ENCODE data around the gene LGI4.

The LGI4 gene

GRCh38 chr19:35150445-35150844, 15.6 kb upstream of the LGI4 start:
- Histone ChIP-seq H4K12ac (ENCODE audit: low read depth, low read length) (no peak overlapping the region), H3K9ac (ENCODE audit: low read length) (no peak overlapping the region), H3K79me2 (ENCODE audit: control insufficient read depth, insufficient read depth, low read length, poor library complexity) (peaks cover 3% of the 10 kb centered on the region), H3K79me1 (ENCODE audit: low read length) (peaks cover 12% of the 10 kb centered on the region), H3K36me3 (ENCODE audit: control insufficient read depth in 1 of 2, insufficient read depth in 2 of 2, low read length in 2 of 2) (no peaks in the 10 kb centered on the region), H2BK120ac (ENCODE audit: insufficient read depth, low read length, poor library complexity) (no peak overlapping the region), H4K8ac (ENCODE audit: low read depth, low read length) (no peak overlapping the region), H2AK5ac (ENCODE audit: low read length) (no peak overlapping the region), H3K4me1 (ENCODE audit: control insufficient read depth in 1 of 2, insufficient read depth in 2 of 2, low read length in 2 of 2) (peaks cover 7 to 14% of the 10 kb centered on the region in 2 experiments), H2BK12ac (ENCODE audit: low read length) (no peak overlapping the region), H2BK5ac (ENCODE audit: low read depth, low read length, poor library complexity) (no peak overlapping the region), H3K4ac (ENCODE audit: low read depth, low read length) (no peak overlapping the region), H2AFZ (ENCODE audit: insufficient read depth, low read length, poor library complexity) (no peak overlapping the region), H3K14ac (ENCODE audit: low read length) (no peak overlapping the region), H3K9me3 (ENCODE audit: insufficient read depth, low read depth, low read length) (peaks cover 2% of the 10 kb centered on the region), H3K27me3 (ENCODE audit: insufficient read depth, low read length) (no peaks in the 10 kb centered on the region), H4K91ac (ENCODE audit: low read depth, low read length) (no peak overlapping the region), H3K4me2 (ENCODE audit: low read length) (no peak overlapping the region), H3K27ac (ENCODE audit: low read depth, low read length) (no peak overlapping the region), H3K23ac (ENCODE audit: low read length) (no peak overlapping the region), H3K18ac (ENCODE audit: low read length) (no peak overlapping the region), H3K4me3 (ENCODE audit: low read depth, low read length) (no peak overlapping the region)
- no CpG with 5 or more reads among the region's 2 CpGs for WGBS (ENCODE audit: extremely low coverage, insufficient coverage, insufficient read length)
- DNase-seq = no peak

GRCh38 chr19:35149463-35149862, 14.6 kb upstream of the LGI4 start:
- no CpG with 5 or more reads among the region's 3 CpGs for WGBS (ENCODE audit: extremely low coverage, insufficient coverage, insufficient read length)
- peak in 1 of 2 donors; percentile 55 for DNase-seq
- H3K14ac ChIP-seq (ENCODE audit: low read length) = no peak overlapping the region
- no peaks in the 10 kb centered on the region for H3K27me3 ChIP-seq (ENCODE audit: insufficient read depth, low read length)
- no peak overlapping the region for H2BK5ac ChIP-seq (ENCODE audit: low read depth, low read length, poor library complexity)
- H2AFZ ChIP-seq (ENCODE audit: insufficient read depth, low read length, poor library complexity) = no peak overlapping the region
- H4K8ac ChIP-seq (ENCODE audit: low read depth, low read length) = no peak overlapping the region
- no peak overlapping the region for H3K18ac ChIP-seq (ENCODE audit: low read length)
- peaks cover 4 to 11% of the 10 kb centered on the region in 2 experiments for H3K4me1 ChIP-seq (ENCODE audit: control insufficient read depth in 1 of 2, insufficient read depth in 2 of 2, low read length in 2 of 2)
- H3K4me3 ChIP-seq (ENCODE audit: low read depth, low read length) = no peak overlapping the region
- no peak overlapping the region for H3K4me2 ChIP-seq (ENCODE audit: low read length)
- H3K4ac ChIP-seq (ENCODE audit: low read depth, low read length) = no peak overlapping the region
- no peak overlapping the region for H2BK12ac ChIP-seq (ENCODE audit: low read length)
- no peak overlapping the region for H3K23ac ChIP-seq (ENCODE audit: low read length)
- H3K9ac ChIP-seq (ENCODE audit: low read length) = no peak overlapping the region
- H3K79me1 ChIP-seq (ENCODE audit: low read length) = peaks cover 5% of the 10 kb centered on the region
- no peak overlapping the region for H2AK5ac ChIP-seq (ENCODE audit: low read length)
- H3K36me3 ChIP-seq (ENCODE audit: control insufficient read depth in 1 of 2, insufficient read depth in 2 of 2, low read length in 2 of 2) = no peaks in the 10 kb centered on the region
- H3K27ac ChIP-seq (ENCODE audit: low read depth, low read length) = no peak overlapping the region
- H4K12ac ChIP-seq (ENCODE audit: low read depth, low read length) = no peak overlapping the region
- H2BK120ac ChIP-seq (ENCODE audit: insufficient read depth, low read length, poor library complexity) = no peak overlapping the region
- no peaks in the 10 kb centered on the region for H3K79me2 ChIP-seq (ENCODE audit: control insufficient read depth, insufficient read depth, low read length, poor library complexity)
- no peak overlapping the region for H4K91ac ChIP-seq (ENCODE audit: low read depth, low read length)
- H3K9me3 ChIP-seq (ENCODE audit: insufficient read depth, low read depth, low read length) = peaks cover 2% of the 10 kb centered on the region

GRCh38 chr19:35146746-35147459, 12.0 kb upstream of the LGI4 start:
- Histone ChIP-seq H2BK120ac (ENCODE audit: insufficient read depth, low read length, poor library complexity) (no peak overlapping the region), H4K91ac (ENCODE audit: low read depth, low read length) (no peak overlapping the region), H3K27ac (ENCODE audit: low read depth, low read length) (no peak overlapping the region), H3K4me3 (ENCODE audit: low read depth, low read length) (no peak overlapping the region), H3K18ac (ENCODE audit: low read length) (no peak overlapping the region), H3K79me2 (ENCODE audit: control insufficient read depth, insufficient read depth, low read length, poor library complexity) (no peaks in the 10 kb centered on the region), H3K9ac (ENCODE audit: low read length) (no peak overlapping the region), H4K12ac (ENCODE audit: low read depth, low read length) (no peak overlapping the region), H3K9me3 (ENCODE audit: insufficient read depth, low read depth, low read length) (peaks cover 2% of the 10 kb centered on the region), H3K23ac (ENCODE audit: low read length) (no peak overlapping the region), H3K4me1 (ENCODE audit: control insufficient read depth in 1 of 2, insufficient read depth in 2 of 2, low read length in 2 of 2) (peaks cover 0 to 6% of the 10 kb centered on the region in 2 experiments), H2AK5ac (ENCODE audit: low read length) (no peak overlapping the region), H3K79me1 (ENCODE audit: low read length) (no peaks in the 10 kb centered on the region), H2AFZ (ENCODE audit: insufficient read depth, low read length, poor library complexity) (no peak overlapping the region), H3K27me3 (ENCODE audit: insufficient read depth, low read length) (peaks cover 21% of the 10 kb centered on the region), H4K8ac (ENCODE audit: low read depth, low read length) (no peak overlapping the region), H2BK5ac (ENCODE audit: low read depth, low read length, poor library complexity) (no peak overlapping the region), H3K4me2 (ENCODE audit: low read length) (no peak overlapping the region), H3K14ac (ENCODE audit: low read length) (no peak overlapping the region), H3K4ac (ENCODE audit: low read depth, low read length) (no peak overlapping the region), H3K36me3 (ENCODE audit: control insufficient read depth in 1 of 2, insufficient read depth in 2 of 2, low read length in 2 of 2) (no peaks in the 10 kb centered on the region), H2BK12ac (ENCODE audit: low read length) (no peak overlapping the region)
- no CpG with 5 or more reads among the region's 7 CpGs for WGBS (ENCODE audit: extremely low coverage, insufficient coverage, insufficient read length)
- no peak for DNase-seq

- H2BK12ac ChIP-seq (ENCODE audit: low read length) = no peak overlapping the region
- no peak overlapping the region for H3K14ac ChIP-seq (ENCODE audit: low read length)
- H3K4ac ChIP-seq (ENCODE audit: low read depth, low read length) = no peak overlapping the region
- no peak overlapping the region for H2BK120ac ChIP-seq (ENCODE audit: insufficient read depth, low read length, poor library complexity)
- H2BK5ac ChIP-seq (ENCODE audit: low read depth, low read length, poor library complexity) = no peak overlapping the region
- H3K9me3 ChIP-seq (ENCODE audit: insufficient read depth, low read depth, low read length) = no peaks in the 10 kb centered on the region
- no peaks in the 10 kb centered on the region for H3K79me2 ChIP-seq (ENCODE audit: control insufficient read depth, insufficient read depth, low read length, poor library complexity)
- H3K18ac ChIP-seq (ENCODE audit: low read length) = no peak overlapping the region
- H2AFZ ChIP-seq (ENCODE audit: insufficient read depth, low read length, poor library complexity) = no peak overlapping the region
- H3K9ac ChIP-seq (ENCODE audit: low read length) = no peak overlapping the region
- H3K27ac ChIP-seq (ENCODE audit: low read depth, low read length) = no peak overlapping the region
- no peak overlapping the region for H3K4me2 ChIP-seq (ENCODE audit: low read length)
- H3K36me3 ChIP-seq (ENCODE audit: control insufficient read depth in 1 of 2, insufficient read depth in 2 of 2, low read length in 2 of 2) = no peaks in the 10 kb centered on the region
- peaks cover 0 to 8% of the 10 kb centered on the region in 2 experiments for H3K4me1 ChIP-seq (ENCODE audit: control insufficient read depth in 1 of 2, insufficient read depth in 2 of 2, low read length in 2 of 2)
- no peak overlapping the region for H4K91ac ChIP-seq (ENCODE audit: low read depth, low read length)
- H3K79me1 ChIP-seq (ENCODE audit: low read length) = no peaks in the 10 kb centered on the region
- no peak overlapping the region for H4K12ac ChIP-seq (ENCODE audit: low read depth, low read length)
- no peak overlapping the region for H4K8ac ChIP-seq (ENCODE audit: low read depth, low read length)
- WGBS (ENCODE audit: extremely low coverage, insufficient coverage, insufficient read length) = no CpG with 5 or more reads among the region's 15 CpGs
- DNase-seq = peak; percentile 70 to 87
- no peak overlapping the region for H3K23ac ChIP-seq (ENCODE audit: low read length)
- H3K4me3 ChIP-seq (ENCODE audit: low read depth, low read length) = no peak overlapping the region
- H3K27me3 ChIP-seq (ENCODE audit: insufficient read depth, low read length) = peaks cover 26% of the 10 kb centered on the region
- no peak overlapping the region for H2AK5ac ChIP-seq (ENCODE audit: low read length)
Observed at GRCh38 chr19:35144600-35145436, 10.0 kb upstream of the LGI4 start.
